Endothelial cell of umbilical vein (primary cell): ENCODE results near the gene ERGIC1. TPM values are rescaled to one million over a fixed set of nuclear protein-coding genes. Genes with fewer than 3 reads are reported as not detected.

Experiments
- BruUV-seq: library from RNA; stranded (reverse); fragments of 400-500 nt; replicated peaks from 2 replicates; lab custom pipeline; 2021; lab: Mats Ljungman, UMichigan
- CTCF ChIA-PET: fragments of 300-600, 350-600 bp; sonication (Branson Sonifier 250); formaldehyde crosslinking; loops from one replicate; lab custom pipeline; 2021; ENCODE audit warnings: antibody characterized with exemption, inconsistent platforms; lab: Charles Lee
- POLR2A ChIA-PET: fragments of 300-600, 350-600 bp; sonication (Branson Sonifier 250); formaldehyde crosslinking; loops from one replicate; lab custom pipeline; 2021; ENCODE audit warnings: antibody characterized with exemption, inconsistent platforms; lab: Charles Lee
- DNase-seq: peaks from one replicate; pipeline ENCODE4 v3.0.0-alpha.2; 2011; ENCODE audit warnings: low read depth, low spot score
- FAIRE-seq: peaks from 2 replicates; lab custom pipeline; 2011; peaks lifted over from hg19 to GRCh38; lab: Jason Lieb, UNC
- H2AFZ ChIP-seq: 2 replicates; pipeline ENCODE4 v1.6.0; 2012; ENCODE audit warnings: low read depth, low read length, control low read depth, inconsistent platforms
- H3K27ac ChIP-seq: 2 replicates; pipeline ENCODE4 v1.5.1; 2011; ENCODE audit warnings: low read depth, mild to moderate bottlenecking, control low read depth, low read length, moderate library complexity; ENCODE audit not compliant: insufficient read depth
- H3K27me3 ChIP-seq, 2 experiments: 2 replicates each; pipeline versions ENCODE4 v1.6.0 to v1.6.1; 2011; ENCODE audit warnings: low read length in 2 of 2, mixed read lengths in 1 of 2; ENCODE audit not compliant: control insufficient read depth in 2 of 2, insufficient read depth in 2 of 2
- H3K36me3 ChIP-seq, 2 experiments: 2 replicates in 1 of 2; 3 replicates in 1 of 2; pipeline ENCODE4 v1.5.1; 2011; ENCODE audit warnings: low read length in 2 of 2, mild to moderate bottlenecking in 1 of 2, moderate library complexity in 1 of 2; ENCODE audit not compliant: control insufficient read depth in 2 of 2, insufficient read depth in 2 of 2; ENCODE audit errors: extremely low read depth in 1 of 2
- H3K4me1 ChIP-seq: 3 replicates; pipeline ENCODE4 v1.5.1; 2011; ENCODE audit warnings: mild to moderate bottlenecking, low read length; ENCODE audit not compliant: control insufficient read depth, insufficient read depth; ENCODE audit errors: extremely low read depth
- H3K4me2 ChIP-seq: 2 replicates; pipeline ENCODE4 v1.6.1; 2011; ENCODE audit warnings: low read length, control low read depth, mixed read lengths; ENCODE audit not compliant: insufficient read depth
- H3K4me3 ChIP-seq, 3 experiments: fragments of 200-600 bp in 1 of 3; sonication (generic), shearing (Covaris generic) in 1 of 3; replicated peaks in 1 of 3; 2 replicates each; pipeline ENCODE4 v1.5.1; 2011 to 2016; ENCODE audit warnings: control low read depth in 3 of 3, low read length in 3 of 3, mild to moderate bottlenecking in 2 of 3, inconsistent platforms in 1 of 3, low read depth in 1 of 3, moderate library complexity in 1 of 3; ENCODE audit not compliant: insufficient read depth in 1 of 3
- H3K79me2 ChIP-seq: 2 replicates; pipeline ENCODE4 v1.6.0; 2012; ENCODE audit warnings: low read length, inconsistent platforms; ENCODE audit not compliant: control insufficient read depth, insufficient read depth
- H3K9ac ChIP-seq: replicated peaks from 2 replicates; pipeline ENCODE3; 2011; ENCODE audit warnings: low read length, control low read depth; ENCODE audit not compliant: insufficient read depth; ENCODE audit errors: extremely low read depth
- H3K9me1 ChIP-seq: replicated peaks from 3 replicates; pipeline ENCODE4 v1.6.0; 2011; ENCODE audit warnings: mild to moderate bottlenecking, low read length; ENCODE audit not compliant: control insufficient read depth, insufficient read depth; ENCODE audit errors: extremely low read depth
- H3K9me3 ChIP-seq: replicated peaks from 2 replicates; pipeline ENCODE4 v1.5.1; 2012; ENCODE audit warnings: low read length, inconsistent platforms; ENCODE audit not compliant: control insufficient read depth, insufficient read depth
- H4K20me1 ChIP-seq: replicated peaks from 2 replicates; pipeline ENCODE3; 2011; ENCODE audit warnings: mild to moderate bottlenecking, low read length; ENCODE audit not compliant: control insufficient read depth, insufficient read depth; ENCODE audit errors: extremely low read depth
- EZH2 ChIP-seq: IDR thresholded peaks from 2 replicates; pipeline ENCODE4 v1.6.1; 2012; ENCODE audit warnings: borderline replicate concordance, low read depth, mild to moderate bottlenecking, moderate library complexity, low read length, inconsistent platforms; ENCODE audit not compliant: severe bottlenecking
- FOS ChIP-seq: IDR thresholded peaks from 2 replicates; pipeline ENCODE4 v1.6.1; 2011; ENCODE audit warnings: mild to moderate bottlenecking, low read length, moderate library complexity, borderline replicate concordance; ENCODE audit not compliant: insufficient read depth
- GATA2 ChIP-seq: IDR thresholded peaks from 2 replicates; pipeline ENCODE4 v1.7.0; 2011; ENCODE audit warnings: low read depth, mild to moderate bottlenecking, moderate library complexity, mixed read lengths, low read length; ENCODE audit not compliant: insufficient read length, insufficient read depth
- JUN ChIP-seq: IDR thresholded peaks from 2 replicates; pipeline ENCODE4 v1.6.1; 2011; ENCODE audit warnings: borderline replicate concordance, low read depth; ENCODE audit not compliant: insufficient read length, insufficient read depth
- MYC ChIP-seq: IDR thresholded peaks from one replicate; pipeline ENCODE4 v1.6.1; 2011; ENCODE audit warnings: mild to moderate bottlenecking, low read depth, low read length
- POLR2A ChIP-seq: IDR thresholded peaks from 2 replicates; pipeline ENCODE4 v1.6.1; 2012; ENCODE audit warnings: low read depth, mild to moderate bottlenecking, control low read depth, low read length
- POLR2AphosphoS5 ChIP-seq: IDR thresholded peaks from 2 replicates; pipeline ENCODE4 v1.6.1; 2012; ENCODE audit warnings: low read depth, mild to moderate bottlenecking, control low read depth, low read length, moderate library complexity; ENCODE audit not compliant: insufficient read depth
- dilution Hi-C: fragments of 300-500 bp; cut with MboI; formaldehyde crosslinking; loops from one replicate; pipeline ENCODE4 v1.15.0; 2019; ENCODE audit warnings: low sequenced_read_pairs; ENCODE audit not compliant: extremely low pct_ligation_motif_present
- intact Hi-C: fragments of 100-400 bp; cut with micrococcal nuclease; formaldehyde crosslinking; loops from one replicate; pipeline ENCODE4 v1.10.0; 2022
- polyA plus RNA-seq, 4 experiments: library from polyadenylated mRNA; depleted of rRNA in 3 of 4; stranded (reverse) in 3 of 4; unstranded in 1 of 4; fragments of >200 nt; gene quantifications; 2 replicates each; pipeline versions ENCODE4 v1.2.1 to v1.2.3, GENCODE V29; 2011 to 2012; ENCODE audit warnings: missing spikeins in 1 of 4
- total RNA-seq: library from RNA; stranded (reverse); gene quantifications from 2 replicates; pipeline ENCODE4 v1.2.3, GENCODE V29; 2021
- TF ChIP-seq, protein P1 (sequence below): IDR thresholded peaks from 2 replicates; pipeline ENCODE4 v1.6.1; 2011; ENCODE audit not compliant: insufficient read depth, insufficient read length
- TF ChIP-seq, protein P2 (sequence below), 2 donors: IDR thresholded peaks; 1 replicate in 1 of 2; 2 replicates in 1 of 2; pipeline ENCODE4 v1.5.1; 2011; ENCODE audit warnings: low read length in 2 of 2, mild to moderate bottlenecking in 2 of 2, moderate library complexity in 2 of 2, control low read depth in 1 of 2, inconsistent platforms in 1 of 2, low read depth in 1 of 2; ENCODE audit not compliant: insufficient read depth in 1 of 2; ENCODE audit errors: extremely low read depth in 1 of 2

The ERGIC1 gene
- total and polyA plus RNA-seq, 2 donors (not counting 3 experiments of a cell fraction or from before 2014, with no cell fraction given), result 105 to 109 TPM

DNA sequence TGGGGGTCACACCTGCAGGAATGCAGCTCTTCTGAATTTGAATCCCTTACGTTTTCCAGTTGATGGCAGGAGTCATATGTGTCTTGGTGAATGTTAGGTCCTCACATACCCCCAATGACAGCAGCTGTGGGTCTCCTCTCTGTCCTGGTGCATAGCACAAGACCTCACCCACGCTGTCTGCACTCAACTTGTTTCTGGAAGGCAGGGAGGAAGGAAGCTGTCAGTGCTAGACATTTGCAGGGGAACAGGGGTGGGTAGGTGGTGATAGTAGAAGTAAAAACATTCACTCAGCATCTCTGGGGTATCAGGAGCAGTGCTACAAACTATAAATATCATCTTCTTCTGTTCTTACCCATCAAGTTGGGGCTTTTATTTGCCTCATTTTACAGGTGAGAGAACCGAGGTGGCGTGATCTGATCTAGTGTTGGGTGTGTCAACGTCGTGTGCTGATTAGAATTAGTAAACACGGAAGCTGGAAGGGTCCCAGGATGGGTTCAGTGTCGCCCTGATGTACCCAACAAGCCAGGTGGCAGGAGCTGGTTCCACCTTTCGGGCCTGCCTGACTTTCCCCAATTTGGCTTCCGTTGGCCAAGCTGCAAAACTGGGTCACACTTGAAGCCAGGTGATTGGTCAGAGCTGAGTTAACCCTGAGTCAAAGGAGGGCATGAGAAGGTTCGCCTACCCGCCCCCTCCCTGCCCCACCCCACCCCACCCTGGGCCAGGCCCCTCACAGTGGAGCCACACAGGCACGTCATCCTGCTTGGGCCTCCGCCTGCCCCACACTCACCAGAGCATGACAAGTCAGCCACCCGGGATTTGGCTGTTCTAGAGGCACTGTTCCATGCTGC lies 15.8 kb downstream of the ERGIC1 start:
- no peak for DNase-seq
- no TSS peak for BruUV-seq
- no peak overlapping the region for H3K27ac ChIP-seq
- dilution Hi-C loops, result no loop called here
- intact Hi-C loops, result no loop called here
- no peak overlapping the region for H3K9ac ChIP-seq
- TF ChIP-seq EZH2 (no peak), JUN (no peak), POLR2AphosphoS5 (no peak), POLR2A (no peak), FOS (no peak), MYC (no peak), GATA2 (no peak)
- TF ChIP-seq, protein P1, sequence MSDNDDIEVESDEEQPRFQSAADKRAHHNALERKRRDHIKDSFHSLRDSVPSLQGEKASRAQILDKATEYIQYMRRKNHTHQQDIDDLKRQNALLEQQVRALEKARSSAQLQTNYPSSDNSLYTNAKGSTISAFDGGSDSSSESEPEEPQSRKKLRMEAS, result no peak
- TF ChIP-seq, protein P2, sequence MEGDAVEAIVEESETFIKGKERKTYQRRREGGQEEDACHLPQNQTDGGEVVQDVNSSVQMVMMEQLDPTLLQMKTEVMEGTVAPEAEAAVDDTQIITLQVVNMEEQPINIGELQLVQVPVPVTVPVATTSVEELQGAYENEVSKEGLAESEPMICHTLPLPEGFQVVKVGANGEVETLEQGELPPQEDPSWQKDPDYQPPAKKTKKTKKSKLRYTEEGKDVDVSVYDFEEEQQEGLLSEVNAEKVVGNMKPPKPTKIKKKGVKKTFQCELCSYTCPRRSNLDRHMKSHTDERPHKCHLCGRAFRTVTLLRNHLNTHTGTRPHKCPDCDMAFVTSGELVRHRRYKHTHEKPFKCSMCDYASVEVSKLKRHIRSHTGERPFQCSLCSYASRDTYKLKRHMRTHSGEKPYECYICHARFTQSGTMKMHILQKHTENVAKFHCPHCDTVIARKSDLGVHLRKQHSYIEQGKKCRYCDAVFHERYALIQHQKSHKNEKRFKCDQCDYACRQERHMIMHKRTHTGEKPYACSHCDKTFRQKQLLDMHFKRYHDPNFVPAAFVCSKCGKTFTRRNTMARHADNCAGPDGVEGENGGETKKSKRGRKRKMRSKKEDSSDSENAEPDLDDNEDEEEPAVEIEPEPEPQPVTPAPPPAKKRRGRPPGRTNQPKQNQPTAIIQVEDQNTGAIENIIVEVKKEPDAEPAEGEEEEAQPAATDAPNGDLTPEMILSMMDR (IDR thresholded peaks at IDR 0.05; ENCODE audit: extremely low read depth in 1 of 2, insufficient read depth in 1 of 2, low read depth in 1 of 2, low read length in 2 of 2), result no peak
- no peaks in the 10 kb centered on the region for H3K9me1 ChIP-seq
- ChIA-PET CTCF (interaction anchor here (0.6 to 1.6 kb wide), 6 partner anchors 9 to 135 kb away, joined by 3 to 7 read pairs (median 4); no protein-coding TSS in a partner anchor), POLR2A (interaction anchor here (1.0 kb wide), 1 partner anchor 79 kb away, joined by 3 read pairs; the partner anchor contains the start of gene DUSP1)
- no peak overlapping the region for H3K4me3 ChIP-seq
- no peaks in the 10 kb centered on the region for H3K27me3 ChIP-seq
- no peaks in the 10 kb centered on the region for H3K36me3 ChIP-seq
- no peaks in the 10 kb centered on the region for H3K9me3 ChIP-seq
- H3K4me1 ChIP-seq, result peaks cover 13% of the 10 kb centered on the region
- FAIRE-seq, result no peak
- peaks cover 64% of the 10 kb centered on the region for H3K79me2 ChIP-seq
- no peaks in the 10 kb centered on the region for H4K20me1 ChIP-seq
- no peak overlapping the region for H2AFZ ChIP-seq
- no peak overlapping the region for H3K4me2 ChIP-seq
